HL-60 (cell line): ENCODE measurements around the gene PBRM1.

Source experiments
- DNase-seq, 2 experiments: peaks; one replicate each; pipeline ENCODE4 v3.0.0-alpha.2; 2010 to 2020; ENCODE audit warnings: low read depth in 1 of 2, low spot score in 1 of 2
- H3K27ac ChIP-seq: fragments of 250-450 bp; sonication (Bioruptor Pico); replicated peaks from 2 replicates; pipeline ENCODE4 v1.5.1; 2020; ENCODE audit warnings: mild to moderate bottlenecking, moderate library complexity
- H3K27me3 ChIP-seq: fragments of 250-450 bp; sonication (Bioruptor Pico); 2 replicates; pipeline ENCODE4 v1.5.1; 2021; ENCODE audit warnings: mild to moderate bottlenecking, moderate library complexity; ENCODE audit not compliant: insufficient read depth, poor library complexity, severe bottlenecking
- H3K4me3 ChIP-seq: replicated peaks from 2 replicates; pipeline ENCODE4 v1.5.1; 2011; ENCODE audit warnings: mild to moderate bottlenecking, control low read depth, low read length; ENCODE audit not compliant: insufficient read depth
- GABPA ChIP-seq: IDR thresholded peaks from 2 replicates; pipeline ENCODE4 v1.6.1; 2012; ENCODE audit warnings: low read depth
- POLR2AphosphoS5 ChIP-seq: IDR thresholded peaks from 2 replicates; pipeline ENCODE4 v1.6.1; 2012; ENCODE audit warnings: low read depth
- SPI1 ChIP-seq: IDR thresholded peaks from 2 replicates; pipeline ENCODE4 v1.6.1; 2012; ENCODE audit warnings: low read depth, mild to moderate bottlenecking, borderline replicate concordance
- TF ChIP-seq, protein P1 (sequence below): IDR thresholded peaks from one replicate; pipeline ENCODE4 v1.5.1; 2011; ENCODE audit warnings: low read length, control low read depth, inconsistent platforms; ENCODE audit not compliant: insufficient read depth
- TF ChIP-seq, protein P2 (sequence below): IDR thresholded peaks from 2 replicates; pipeline ENCODE4 v1.6.1; 2012; ENCODE audit warnings: low read depth; ENCODE audit not compliant: insufficient replicate concordance

Gene PBRM1

DNA sequence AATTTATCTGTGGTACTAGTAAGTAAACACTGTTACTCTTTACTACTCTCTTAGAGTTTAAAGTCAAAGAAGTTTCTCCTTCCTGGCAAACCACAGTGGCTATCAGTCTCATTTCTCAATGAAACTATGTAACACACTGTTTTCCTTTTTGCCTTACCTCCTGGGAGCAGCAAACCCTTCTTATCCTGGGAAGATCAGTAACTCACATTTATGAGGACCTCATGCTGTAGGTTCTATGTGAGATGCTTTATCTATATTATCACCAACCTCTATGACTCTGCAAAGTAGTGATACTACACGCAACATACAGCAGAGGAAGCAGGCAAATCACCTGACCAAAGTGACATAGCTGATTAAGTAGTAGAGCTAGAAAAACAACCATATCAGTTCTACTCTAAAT, 35.3 kb downstream of the PBRM1 start:
- TF ChIP-seq GABPA (no peak), POLR2AphosphoS5 (no peak), SPI1 (no peak)
- TF ChIP-seq, protein P1, sequence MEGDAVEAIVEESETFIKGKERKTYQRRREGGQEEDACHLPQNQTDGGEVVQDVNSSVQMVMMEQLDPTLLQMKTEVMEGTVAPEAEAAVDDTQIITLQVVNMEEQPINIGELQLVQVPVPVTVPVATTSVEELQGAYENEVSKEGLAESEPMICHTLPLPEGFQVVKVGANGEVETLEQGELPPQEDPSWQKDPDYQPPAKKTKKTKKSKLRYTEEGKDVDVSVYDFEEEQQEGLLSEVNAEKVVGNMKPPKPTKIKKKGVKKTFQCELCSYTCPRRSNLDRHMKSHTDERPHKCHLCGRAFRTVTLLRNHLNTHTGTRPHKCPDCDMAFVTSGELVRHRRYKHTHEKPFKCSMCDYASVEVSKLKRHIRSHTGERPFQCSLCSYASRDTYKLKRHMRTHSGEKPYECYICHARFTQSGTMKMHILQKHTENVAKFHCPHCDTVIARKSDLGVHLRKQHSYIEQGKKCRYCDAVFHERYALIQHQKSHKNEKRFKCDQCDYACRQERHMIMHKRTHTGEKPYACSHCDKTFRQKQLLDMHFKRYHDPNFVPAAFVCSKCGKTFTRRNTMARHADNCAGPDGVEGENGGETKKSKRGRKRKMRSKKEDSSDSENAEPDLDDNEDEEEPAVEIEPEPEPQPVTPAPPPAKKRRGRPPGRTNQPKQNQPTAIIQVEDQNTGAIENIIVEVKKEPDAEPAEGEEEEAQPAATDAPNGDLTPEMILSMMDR = no peak
- TF ChIP-seq, protein P2, sequence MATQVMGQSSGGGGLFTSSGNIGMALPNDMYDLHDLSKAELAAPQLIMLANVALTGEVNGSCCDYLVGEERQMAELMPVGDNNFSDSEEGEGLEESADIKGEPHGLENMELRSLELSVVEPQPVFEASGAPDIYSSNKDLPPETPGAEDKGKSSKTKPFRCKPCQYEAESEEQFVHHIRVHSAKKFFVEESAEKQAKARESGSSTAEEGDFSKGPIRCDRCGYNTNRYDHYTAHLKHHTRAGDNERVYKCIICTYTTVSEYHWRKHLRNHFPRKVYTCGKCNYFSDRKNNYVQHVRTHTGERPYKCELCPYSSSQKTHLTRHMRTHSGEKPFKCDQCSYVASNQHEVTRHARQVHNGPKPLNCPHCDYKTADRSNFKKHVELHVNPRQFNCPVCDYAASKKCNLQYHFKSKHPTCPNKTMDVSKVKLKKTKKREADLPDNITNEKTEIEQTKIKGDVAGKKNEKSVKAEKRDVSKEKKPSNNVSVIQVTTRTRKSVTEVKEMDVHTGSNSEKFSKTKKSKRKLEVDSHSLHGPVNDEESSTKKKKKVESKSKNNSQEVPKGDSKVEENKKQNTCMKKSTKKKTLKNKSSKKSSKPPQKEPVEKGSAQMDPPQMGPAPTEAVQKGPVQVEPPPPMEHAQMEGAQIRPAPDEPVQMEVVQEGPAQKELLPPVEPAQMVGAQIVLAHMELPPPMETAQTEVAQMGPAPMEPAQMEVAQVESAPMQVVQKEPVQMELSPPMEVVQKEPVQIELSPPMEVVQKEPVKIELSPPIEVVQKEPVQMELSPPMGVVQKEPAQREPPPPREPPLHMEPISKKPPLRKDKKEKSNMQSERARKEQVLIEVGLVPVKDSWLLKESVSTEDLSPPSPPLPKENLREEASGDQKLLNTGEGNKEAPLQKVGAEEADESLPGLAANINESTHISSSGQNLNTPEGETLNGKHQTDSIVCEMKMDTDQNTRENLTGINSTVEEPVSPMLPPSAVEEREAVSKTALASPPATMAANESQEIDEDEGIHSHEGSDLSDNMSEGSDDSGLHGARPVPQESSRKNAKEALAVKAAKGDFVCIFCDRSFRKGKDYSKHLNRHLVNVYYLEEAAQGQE = no peak
- no peak overlapping the region for H3K4me3 ChIP-seq
- DNase-seq = no peak
- no peaks in the 10 kb centered on the region for H3K27me3 ChIP-seq
- H3K27ac ChIP-seq = no peak overlapping the region

DNA sequence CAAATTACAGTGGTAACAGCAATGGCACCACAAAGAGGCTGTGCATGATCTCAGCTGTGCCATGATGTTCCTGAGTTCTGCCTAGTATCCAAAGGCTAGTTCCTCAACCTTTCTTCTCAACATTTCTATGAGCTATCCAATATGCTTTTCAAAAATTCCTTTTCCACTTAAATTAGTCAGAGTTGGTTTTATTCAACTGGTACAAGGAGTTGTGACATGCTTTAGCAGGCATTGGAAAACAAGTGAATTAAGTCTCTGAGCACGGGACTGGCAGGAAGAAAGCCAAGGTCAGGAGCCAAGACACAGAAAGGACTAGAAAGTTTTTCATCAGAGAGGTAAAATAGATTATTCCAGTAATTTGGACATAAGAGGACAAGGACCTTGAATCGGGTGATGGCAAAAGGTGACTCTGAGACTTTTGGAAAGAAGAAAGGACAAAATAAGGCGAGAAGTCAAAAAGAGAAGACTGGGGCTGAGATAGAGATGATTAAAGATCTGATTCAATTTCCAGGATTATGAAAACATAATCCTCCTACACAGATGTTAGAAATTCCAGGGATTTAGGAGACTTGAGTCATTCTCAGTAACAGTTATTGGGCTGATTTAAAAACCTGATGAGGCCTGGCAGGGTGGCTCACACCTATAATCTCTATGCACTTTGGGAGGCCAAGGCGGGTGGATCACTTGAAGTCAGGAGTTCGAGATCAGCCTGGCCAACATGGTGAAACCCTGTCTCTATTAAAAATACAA, 36.1 kb downstream of the PBRM1 start:
- no peaks in the 10 kb centered on the region for H3K27me3 ChIP-seq
- DNase-seq = no peak
- TF ChIP-seq SPI1 (no peak), POLR2AphosphoS5 (no peak), GABPA (no peak)
- TF ChIP-seq, protein P1 = no peak
- TF ChIP-seq, protein P2 = no peak
- no peak overlapping the region for H3K27ac ChIP-seq
- H3K4me3 ChIP-seq = no peak overlapping the region

DNA sequence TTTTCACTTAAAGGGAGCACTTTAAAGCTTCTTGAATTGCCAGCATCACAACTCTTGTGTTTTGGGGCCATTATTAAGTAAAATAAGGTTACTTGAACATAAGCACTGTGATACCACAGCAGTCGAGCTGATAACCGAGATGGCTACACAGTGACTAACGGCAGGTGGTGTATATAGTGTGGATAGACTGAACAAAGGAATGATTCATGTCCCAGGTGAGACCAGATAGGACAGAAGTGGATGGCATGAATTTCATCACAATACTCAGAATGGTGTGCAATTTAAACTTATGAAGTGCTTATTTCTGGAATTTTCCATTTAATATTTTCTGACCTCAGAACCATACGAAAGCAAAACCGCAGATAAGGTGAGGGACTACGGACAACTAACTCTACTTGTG, 40.2 kb downstream of the PBRM1 start:
- no peak overlapping the region for H3K4me3 ChIP-seq
- H3K27ac ChIP-seq = no peak overlapping the region
- no peak for DNase-seq
- TF ChIP-seq SPI1 (no peak), GABPA (no peak), POLR2AphosphoS5 (no peak)
- TF ChIP-seq, protein P1 = no peak
- TF ChIP-seq, protein P2 = no peak
- no peaks in the 10 kb centered on the region for H3K27me3 ChIP-seq
